Stimulated activated CD4-positive, alpha-beta T cell treated with anti-CD3 and anti-CD28 coated beads, TNF-alpha, amount 100 ng/mL, for 24 hours (primary cell): ENCODE results near the gene LIMCH1.
"Not testable (repeated sequence)": the region's sequence is repeated elsewhere in the genome, so short reads cannot be mapped to it uniquely, and the experiment has no call there.

Experiments
- DNase-seq, 3 experiments: peaks; one replicate each; pipeline ENCODE4 v3.0.0-alpha.2; 2020; ENCODE audit warnings: low read depth in 3 of 3

The LIMCH1 gene, protein sequence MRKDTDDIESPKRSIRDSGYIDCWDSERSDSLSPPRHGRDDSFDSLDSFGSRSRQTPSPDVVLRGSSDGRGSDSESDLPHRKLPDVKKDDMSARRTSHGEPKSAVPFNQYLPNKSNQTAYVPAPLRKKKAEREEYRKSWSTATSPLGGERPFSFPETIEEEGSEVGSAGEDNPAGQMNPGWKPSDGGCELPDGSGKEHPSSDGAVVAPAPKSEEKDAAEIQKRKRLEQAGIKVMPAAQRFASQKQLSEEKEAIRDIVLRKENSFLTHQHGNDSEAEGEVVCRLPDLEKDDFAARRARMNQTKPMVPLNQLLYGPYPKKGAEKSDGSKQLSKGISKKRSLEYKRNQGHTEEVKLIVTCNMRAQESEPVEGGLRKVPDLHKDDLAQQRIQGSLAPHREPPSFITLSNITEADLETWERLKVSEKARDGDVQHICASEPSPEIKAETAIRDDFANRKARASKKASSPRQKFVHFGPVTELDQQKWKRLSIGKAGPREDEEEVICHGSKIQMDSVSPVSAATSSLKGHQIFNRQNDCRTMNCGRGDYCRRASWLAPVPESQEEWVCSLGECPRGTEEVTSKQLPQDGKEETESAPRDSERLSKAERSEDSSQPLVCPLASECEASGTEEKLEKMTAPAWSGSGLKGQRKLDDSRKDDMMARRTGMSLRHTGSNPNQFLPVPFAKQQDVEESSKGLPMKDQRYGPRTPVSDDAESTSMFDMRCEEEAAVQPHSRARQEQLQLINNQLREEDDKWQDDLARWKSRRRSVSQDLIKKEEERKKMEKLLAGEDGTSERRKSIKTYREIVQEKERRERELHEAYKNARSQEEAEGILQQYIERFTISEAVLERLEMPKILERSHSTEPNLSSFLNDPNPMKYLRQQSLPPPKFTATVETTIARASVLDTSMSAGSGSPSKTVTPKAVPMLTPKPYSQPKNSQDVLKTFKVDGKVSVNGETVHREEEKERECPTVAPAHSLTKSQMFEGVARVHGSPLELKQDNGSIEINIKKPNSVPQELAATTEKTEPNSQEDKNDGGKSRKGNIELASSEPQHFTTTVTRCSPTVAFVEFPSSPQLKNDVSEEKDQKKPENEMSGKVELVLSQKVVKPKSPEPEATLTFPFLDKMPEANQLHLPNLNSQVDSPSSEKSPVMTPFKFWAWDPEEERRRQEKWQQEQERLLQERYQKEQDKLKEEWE (N-terminal part only)

DNA sequence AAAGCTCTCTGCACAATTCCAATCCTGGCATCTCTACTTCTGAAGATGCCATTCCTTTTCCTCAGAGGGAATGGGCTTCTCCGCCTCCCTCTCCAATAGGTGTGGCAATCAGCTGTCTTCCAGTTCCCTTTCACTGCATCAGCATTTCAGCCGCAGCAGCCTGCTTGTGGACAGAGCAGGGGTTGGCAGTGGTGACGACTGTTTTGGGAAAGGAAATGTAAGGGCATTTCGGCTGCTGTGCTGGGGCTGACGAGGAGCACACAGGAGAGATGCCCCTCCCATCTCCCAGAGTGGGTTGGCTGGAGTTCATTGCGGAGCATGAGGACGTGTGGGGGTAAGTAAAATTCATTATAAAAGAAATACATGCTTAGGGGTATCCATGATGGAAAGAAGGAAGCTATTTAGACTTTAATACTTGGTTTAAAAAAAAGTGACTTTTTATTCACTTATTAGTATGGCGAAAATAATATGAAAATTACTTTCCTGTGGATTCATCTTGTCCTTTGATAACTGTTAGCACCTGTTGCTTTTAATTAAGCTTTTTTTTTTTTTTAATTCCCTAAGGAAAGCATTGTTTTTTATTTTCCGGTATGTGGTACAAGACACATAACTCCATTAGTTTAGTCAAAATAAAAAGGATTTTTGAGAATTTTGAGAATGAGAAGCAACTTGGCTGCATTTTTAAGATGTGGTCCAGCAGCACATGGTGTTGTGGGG lies at the start of gene LIMCH1:
Gene LIMCH1 (plus strand): TSS at position 141 of the 717 bp plus-strand sequence. CDS start 67,839 bp downstream, outside the sequence.
- no peak for DNase-seq

DNA sequence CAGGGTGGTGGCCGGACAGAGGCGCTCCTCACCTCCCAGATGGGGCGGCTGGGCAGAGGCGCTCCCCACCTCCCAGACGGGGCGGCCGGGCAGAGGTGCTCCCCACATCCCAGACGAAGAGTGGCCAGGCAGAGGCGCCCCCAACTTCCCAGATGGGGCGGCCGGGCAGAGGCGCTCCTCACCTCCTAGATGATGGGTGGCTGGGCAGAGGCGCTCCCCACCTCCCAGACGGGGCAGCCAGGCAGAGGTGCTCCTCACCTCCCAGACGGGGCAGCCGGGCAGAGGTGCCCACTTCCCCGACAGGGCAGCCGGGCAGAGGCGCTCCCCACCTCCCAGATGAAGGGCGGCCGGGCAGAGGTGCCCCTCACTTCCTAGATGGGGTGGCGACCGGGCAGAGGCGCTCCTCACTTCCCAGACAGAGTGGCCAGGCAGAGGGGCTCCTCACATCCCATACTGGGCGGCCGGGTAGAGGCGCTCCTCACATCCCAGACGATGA lies 46.8 kb upstream of the LIMCH1 start:
- not testable (repeated sequence) for DNase-seq

DNA sequence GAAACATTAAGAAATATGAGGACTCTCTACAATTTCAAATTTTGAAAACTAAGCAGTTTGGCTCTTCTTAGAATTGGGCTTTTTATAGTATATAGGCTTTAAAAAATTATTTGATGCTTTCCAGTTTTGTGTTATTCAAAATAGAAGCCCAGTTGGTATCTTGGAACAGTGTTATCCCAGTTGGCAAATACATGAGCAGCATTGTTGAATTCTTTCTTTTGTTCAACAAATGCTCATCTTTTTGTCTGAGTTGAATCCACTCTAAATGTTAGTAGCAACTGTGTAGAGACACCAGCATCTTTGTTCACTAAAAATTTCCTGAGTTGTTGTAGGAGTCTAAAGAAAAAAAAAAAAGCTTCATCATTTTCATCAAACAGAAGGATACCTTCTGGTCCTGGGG lies 41.0 kb upstream of the LIMCH1 start:
- DNase-seq: no peak

DNA sequence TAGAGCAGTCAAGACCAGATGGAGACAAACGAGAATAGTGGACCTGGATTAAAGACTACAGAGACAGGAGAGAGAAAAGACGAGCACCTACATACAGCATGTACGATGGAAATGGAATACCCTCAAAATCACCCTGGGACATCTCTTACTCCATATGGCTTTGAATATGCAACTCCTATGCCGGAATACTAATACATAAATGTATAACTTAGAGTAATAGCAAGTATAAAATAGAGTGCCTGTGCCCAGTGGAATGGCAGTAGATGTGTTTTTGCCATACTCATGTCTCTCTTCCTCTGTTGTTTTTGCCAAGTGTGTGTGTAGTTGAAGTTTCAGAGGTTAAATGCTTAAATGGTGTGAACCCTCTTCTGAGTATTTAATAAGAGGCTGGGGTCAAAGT lies 39.8 kb upstream of the LIMCH1 start:
- no peak for DNase-seq

DNA sequence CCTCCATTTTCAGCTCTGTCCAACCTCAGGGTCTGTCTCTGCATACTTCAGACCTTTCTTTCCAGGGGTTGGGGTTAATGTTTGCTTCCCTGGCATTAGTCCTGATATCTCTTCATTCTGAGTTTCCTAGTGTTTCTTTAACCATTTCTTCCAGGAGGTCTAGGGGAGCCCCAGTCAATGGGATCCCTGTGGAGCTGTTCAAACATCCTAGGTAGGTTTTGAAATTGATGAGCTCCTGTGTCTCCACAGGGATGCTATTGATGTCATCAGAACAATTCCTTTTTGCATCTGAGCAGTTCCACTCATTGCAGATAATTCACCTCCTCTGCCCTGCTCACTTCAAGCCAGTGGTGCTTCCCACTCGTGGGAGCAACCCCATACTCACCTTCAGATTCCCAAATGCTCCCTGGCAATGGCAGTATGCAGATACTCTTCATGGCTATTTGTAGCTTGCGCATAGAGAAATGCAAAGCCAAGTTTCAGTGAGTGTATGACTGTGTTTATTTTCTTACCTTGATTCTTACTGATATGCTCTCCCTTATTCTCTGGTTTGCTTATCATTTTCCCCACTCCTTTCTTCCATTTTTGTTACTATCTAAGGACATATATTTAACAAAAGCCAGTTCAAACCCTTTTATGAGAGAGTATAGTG lies 33.7 kb upstream of the LIMCH1 start:
- DNase-seq: no peak

DNA sequence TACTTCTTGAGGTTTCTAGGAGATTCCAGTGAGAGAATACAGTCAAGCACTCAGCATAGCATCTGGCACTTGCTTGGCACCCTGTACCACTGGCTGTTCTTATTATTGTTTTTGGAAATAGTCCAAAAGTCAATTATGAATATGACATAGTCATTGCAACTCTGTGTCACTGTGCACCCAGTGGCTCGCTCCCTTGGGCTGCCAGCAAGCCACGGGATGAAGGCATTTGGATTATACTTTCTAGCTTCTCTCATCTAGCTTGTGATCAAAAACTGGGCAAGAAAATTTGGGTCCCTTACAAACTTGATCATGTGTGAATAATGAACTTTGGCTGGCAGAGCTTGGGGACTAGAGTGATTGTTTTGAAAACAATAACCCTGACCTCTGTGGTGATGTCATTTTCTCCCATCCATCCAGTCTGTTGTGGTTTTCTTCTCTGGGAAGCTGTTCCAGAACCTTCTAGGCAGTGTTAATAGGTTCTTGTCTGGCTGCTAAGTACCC lies 32.7 kb upstream of the LIMCH1 start:
- DNase-seq: no peak

DNA sequence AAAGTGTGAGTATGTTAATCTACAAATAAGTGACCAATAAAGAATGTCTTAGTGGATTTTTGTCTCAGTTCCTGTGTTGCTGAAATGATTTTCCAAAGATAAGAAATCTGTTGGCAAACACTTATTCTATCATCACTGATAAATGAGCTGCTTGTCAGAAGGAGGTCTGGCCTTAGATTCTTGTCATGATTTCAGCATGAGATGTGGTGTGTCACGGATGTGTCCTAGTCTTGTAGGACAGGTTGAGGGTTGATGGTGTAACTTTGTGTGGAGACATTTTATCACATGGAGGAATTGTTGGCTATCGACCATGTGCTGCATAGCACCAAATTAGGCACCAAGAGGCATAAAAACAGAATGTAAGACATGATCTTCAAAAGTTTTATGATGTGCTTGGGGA lies 31.8 kb upstream of the LIMCH1 start:
- no peak for DNase-seq

DNA sequence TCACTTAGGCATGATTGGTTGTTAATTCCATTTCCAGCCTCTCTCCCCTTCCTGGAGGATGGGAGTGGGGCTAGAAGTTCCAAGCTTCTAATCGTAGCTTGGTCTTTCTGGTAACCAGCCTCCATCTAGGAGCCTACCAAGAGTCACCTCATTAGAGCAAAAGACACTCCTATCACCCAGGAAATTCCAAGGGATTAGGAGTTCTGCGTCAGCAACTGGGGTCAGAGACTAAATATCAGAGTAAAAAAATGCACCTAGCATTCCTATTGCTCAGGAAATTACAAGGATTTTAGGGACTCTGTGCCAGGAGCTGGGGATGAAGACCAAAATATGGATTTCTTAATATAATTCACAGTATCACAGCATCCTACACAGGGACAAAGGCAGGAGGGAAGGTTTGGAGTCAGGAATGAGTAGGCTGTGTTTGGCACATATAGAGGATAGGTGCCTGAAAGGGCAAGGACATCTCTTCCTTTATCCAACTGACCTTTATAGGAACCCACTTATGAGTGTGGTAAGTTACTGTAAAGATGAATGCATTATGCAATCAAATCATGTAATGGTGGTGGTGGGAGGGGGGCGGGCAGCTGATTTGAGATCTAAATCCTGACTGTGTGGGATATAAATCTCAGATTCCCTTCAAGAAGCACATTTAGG lies 30.5 kb upstream of the LIMCH1 start:
- DNase-seq: no peak

DNA sequence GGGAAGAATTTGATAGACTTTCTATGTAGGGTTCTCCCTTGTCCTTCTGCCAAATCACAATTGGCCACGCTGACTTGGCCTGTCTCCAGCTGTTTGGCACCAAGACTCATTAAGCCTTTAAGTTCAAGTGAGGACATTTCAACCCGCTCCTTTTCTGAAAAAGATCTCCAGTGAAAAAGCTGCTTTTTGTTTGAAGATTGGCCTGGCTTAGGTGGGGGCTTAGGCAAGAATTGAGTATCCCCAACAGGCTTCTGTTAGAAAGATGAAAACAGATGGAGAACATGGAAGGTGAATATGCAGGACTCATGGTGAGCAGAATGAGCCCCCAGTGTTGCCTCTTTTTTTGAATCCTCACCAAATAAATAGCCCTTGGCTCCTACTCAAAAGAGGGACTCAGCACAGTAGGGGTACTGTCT lies 28.5 kb upstream of the LIMCH1 start:
- no peak for DNase-seq

DNA sequence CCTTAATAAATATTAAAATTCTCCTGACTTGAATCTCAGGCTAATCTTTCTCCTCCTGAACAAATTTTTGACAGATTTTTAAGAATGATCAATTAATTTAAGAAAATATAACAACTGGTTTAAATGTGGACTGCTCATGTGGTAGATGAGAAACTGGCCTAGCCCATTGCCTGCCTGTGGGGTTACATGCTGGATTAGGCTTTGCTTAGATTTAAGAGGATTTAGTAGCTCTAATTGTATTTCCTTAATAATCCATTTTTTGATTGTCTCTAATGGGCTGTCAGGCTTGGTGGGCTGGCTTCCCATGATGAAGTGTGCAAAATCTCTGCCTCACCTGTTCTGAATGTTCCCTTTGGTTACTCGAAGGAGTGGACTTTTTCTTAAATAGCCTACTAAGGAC lies 27.8 kb upstream of the LIMCH1 start:
- no peak for DNase-seq

DNA sequence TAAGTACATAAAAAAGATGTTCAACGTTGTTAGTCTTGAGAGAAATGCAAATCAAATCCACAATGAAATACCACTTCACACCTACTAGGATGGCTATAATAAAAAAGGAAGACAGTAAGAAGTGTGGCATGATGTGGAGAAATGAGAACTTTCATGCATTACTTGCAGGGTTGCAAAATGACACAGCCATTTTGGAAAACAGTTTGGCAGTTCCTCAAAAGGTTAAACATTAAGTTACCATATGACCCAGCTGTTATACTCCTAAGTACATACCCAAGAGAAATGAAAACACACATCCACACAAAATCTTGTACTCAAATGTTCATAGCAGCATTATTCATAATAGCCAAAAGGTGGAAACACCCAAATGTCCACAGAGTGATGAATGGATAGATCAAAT lies 25.8 kb upstream of the LIMCH1 start:
- DNase-seq: no peak

DNA sequence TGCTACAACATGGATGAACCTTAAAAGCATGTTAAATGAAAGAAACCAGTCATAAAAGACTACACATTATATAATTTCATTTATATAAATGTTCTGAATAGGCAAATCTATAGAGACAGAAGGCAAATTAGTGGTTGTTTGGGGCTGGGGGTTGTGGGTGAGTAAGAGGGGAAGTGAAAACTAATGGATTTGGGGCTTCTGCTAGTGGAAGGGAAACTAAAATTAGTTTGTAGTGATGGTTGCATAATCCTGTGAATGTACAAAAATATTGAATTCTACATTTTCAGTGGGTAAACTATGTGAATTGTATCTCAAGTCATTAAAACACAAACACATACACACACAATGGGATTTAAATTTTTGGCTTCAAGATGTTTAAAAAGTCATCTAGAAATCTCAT lies 25.4 kb upstream of the LIMCH1 start:
- DNase-seq: no peak

DNA sequence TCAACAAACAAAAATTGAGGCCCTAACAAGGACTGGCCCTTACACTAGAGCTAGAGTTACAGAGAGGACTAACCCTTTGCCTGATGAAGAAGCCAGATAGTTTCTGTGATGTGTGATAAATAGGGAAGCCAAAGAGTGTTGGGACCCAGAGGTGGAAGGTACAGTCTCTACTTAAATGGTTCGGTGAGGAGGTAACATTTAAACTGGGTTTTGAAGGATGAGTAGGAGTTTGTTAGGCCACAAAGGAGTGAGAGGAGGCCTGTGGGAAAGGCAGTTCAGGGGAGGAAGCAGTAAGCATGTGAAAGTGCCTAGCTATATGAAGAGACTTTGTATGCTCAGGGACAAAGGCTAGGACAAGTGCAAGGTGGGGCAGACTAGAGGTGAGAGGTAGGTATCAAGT lies 23.8 kb upstream of the LIMCH1 start:
- DNase-seq: no peak

DNA sequence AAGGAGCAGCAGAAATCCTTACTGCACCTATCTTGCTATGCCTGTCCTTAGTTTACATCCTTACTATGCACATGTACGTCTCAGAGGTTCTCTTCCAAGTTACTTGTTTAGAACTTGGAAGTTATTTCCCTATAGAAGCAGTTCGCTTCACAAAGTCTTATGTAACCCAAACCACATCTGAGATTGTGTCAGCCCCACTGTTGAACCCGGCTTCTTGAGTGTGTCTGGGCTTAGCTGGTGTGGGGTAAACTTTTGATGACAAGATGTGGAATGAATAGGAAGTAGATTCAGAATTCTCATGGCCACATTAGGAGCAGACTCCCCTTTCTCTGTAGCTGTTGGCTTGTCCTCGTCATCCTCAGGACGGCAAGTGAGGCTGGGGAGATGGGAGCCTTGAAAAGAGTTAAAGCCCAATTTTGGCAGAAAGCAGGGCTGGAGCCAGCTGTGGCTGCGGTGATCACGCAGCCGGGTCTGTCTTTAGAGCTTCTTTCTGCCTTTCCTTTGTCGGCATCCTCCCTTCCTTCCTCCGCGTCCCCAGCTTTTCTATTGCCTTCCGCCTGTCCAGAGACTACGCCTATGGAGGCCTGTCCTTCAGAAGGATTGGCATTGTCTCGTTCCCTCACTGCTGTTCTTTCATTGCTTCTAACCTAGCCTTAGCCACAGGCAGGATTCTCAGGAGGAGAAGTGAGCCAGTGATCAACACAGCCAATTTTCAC lies 23.0 kb upstream of the LIMCH1 start:
- DNase-seq: no peak

DNA sequence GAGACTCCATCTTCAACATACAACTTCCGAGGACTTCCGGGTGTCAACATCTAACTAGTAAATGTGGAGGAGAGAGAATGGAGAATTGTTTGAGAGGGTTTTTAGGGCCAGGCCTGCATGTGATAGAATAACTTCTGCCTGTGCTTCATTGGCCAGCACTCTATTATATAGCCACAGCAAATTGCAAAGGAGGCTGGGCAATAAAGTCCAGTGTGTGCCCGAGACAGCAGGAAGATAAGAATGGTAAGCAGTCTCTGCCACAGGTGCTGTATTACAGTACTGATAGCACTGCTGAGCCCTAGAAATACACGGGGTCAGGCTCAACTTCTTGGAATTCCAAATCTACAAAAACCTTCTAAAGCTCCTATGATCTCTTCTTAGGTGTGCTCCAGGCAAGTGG lies 20.8 kb upstream of the LIMCH1 start:
- DNase-seq: no peak

DNA sequence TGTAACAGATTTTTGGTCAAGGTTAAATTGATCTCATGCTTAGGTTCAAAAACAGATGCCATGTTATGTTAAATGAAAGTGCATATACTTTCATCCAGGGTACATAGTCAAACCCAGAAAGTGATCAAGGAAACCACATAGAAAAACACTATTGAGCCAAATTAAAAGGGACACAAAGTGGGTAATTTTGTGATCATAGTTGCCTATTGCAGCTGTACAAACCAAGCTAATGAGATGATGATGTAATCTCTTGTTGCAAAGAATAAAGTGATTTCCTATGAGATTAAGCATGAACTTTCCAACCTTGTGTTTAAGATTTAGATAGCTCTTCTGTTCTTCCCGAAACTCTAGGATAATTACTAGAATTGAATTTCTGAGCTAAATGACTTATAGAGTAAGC lies 20.2 kb upstream of the LIMCH1 start:
- DNase-seq: no peak

DNA sequence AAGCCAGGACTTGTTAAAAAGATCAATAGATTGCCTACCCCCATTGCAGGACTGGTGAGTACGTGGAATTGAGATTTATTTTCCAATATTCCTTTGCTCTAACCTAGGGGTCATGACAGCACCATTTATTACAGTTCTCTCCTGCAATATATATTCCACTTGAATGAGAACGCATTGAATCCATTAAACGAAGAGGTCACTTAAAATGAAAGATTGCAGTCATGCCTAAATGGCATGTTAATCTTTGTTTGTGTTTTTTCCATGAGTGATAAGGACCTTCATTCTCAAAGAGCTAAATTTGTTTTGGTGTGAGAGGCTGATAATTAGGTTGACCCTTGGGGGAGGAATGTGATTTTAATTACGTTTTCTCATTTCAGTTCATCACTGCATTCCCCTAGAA lies 13.5 kb upstream of the LIMCH1 start:
- DNase-seq: no peak

DNA sequence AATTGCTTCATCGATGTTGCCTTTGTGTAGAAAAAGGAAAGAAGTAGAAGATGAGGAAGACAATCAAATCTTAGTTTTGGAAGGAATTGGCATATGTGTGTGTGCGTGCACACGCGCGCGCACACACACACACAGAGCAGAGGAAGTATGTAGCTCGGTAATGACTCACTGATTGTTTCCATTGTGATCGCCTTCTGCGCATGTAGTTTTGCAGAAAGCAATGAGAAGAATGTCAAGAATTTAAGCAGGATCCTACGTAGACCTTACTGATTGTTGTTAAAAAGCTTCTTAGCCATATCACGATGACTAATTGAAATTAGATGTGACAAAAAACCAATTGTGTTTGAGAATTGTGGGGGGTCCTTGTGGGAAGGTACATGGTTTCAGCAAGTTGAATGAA lies 12.8 kb upstream of the LIMCH1 start:
- no peak for DNase-seq

DNA sequence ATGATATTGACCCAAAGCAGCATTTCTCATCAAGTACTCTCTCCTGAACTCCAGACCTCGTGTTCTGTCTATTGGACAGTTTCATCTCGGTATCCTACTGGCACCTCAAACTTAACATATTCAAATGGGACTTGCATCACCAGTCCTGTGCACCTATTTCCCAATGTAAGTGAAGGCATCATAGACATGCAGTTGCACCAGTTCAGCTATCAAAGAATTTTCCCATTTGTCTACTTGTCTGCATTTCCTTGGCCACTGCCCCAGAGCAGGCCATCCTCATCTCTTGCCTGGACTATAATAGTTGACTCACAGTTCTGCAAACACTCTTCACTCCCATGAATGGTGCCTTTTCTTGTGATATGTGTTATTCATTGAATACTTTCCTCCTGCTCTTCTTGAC lies 11.3 kb upstream of the LIMCH1 start:
- DNase-seq: no peak
